Type B pancreatic cell (in vitro differentiated cells): ENCODE measurements around the gene ZNF185. TPM values are rescaled to one million over a fixed set of nuclear protein-coding genes. Genes with fewer than 3 reads are reported as not detected.

ENCODE experiments used
- DNase-seq: peaks from one replicate; pipeline ENCODE4 v3.0.0; 2021; ENCODE audit warnings: mixed read lengths; ENCODE audit not compliant: unreplicated experiment; ENCODE audit errors: extremely low spot score
- H3K27ac Mint-ChIP-seq: 2 replicates; pipeline ENCODE4 v1.8.0; 2021; ENCODE audit warnings: mild to moderate bottlenecking, mixed read lengths
- H3K27me3 Mint-ChIP-seq: 2 replicates; pipeline ENCODE4 v1.8.0; 2021; ENCODE audit warnings: mixed read lengths
- H3K36me3 Mint-ChIP-seq: 2 replicates; pipeline ENCODE4 v1.8.0; 2021; ENCODE audit warnings: mixed read lengths
- H3K4me1 Mint-ChIP-seq: one replicate; pipeline ENCODE4 v1.8.0; 2021; ENCODE audit warnings: mixed read lengths; ENCODE audit not compliant: unreplicated experiment
- H3K4me3 Mint-ChIP-seq: 2 replicates; pipeline ENCODE4 v1.8.0; 2021; ENCODE audit warnings: mild to moderate bottlenecking, mixed read lengths
- H3K9me3 Mint-ChIP-seq: 2 replicates; pipeline ENCODE4 v1.8.0; 2021; ENCODE audit warnings: mixed read lengths
- total RNA-seq: library from RNA; stranded (reverse); gene quantifications from 2 replicates; pipeline ENCODE4 v1.2.1, GENCODE V29; 2021; ENCODE audit warnings: low replicate concordance
- TF ChIP-seq, protein P1 (sequence below): fragments of 200-600 bp; sonication (generic); conservative IDR thresholded peaks from 2 replicates; pipeline ENCODE4 v1.5.0; 2021; ENCODE audit warnings: antibody characterized with exemption, mild to moderate bottlenecking

Gene ZNF185
- total RNA-seq, 1 donor from 2014 or later = 45.4 TPM

DNA sequence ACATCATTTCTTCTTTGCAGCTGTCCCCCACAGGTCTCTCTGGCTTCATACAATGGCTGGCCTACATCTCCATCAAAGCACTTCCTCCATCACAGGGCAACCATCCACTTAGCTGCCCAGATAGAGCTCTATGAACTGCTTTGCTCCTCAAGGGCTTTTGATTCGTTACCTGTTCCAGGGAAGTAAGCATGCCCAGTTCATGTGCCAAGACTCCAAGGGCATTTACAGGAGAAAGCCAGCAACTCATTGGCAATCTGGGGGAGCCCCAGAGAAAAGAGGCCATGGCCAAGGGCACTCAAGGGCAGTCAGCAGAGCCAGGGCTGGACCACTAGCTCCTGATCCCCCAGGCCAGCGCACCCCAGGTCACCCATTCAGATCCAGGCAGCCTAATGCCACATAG lies 24.5 kb upstream of the ZNF185 start:
- Mint-ChIP-seq H3K36me3 (peaks cover 15% of the 10 kb centered on the region), H3K9me3 (peaks cover 5% of the 10 kb centered on the region), H3K27ac (no peak overlapping the region), H3K4me1 (no peaks in the 10 kb centered on the region), H3K27me3 (no peaks in the 10 kb centered on the region), H3K4me3 (no peak overlapping the region)
- TF ChIP-seq, protein P1, sequence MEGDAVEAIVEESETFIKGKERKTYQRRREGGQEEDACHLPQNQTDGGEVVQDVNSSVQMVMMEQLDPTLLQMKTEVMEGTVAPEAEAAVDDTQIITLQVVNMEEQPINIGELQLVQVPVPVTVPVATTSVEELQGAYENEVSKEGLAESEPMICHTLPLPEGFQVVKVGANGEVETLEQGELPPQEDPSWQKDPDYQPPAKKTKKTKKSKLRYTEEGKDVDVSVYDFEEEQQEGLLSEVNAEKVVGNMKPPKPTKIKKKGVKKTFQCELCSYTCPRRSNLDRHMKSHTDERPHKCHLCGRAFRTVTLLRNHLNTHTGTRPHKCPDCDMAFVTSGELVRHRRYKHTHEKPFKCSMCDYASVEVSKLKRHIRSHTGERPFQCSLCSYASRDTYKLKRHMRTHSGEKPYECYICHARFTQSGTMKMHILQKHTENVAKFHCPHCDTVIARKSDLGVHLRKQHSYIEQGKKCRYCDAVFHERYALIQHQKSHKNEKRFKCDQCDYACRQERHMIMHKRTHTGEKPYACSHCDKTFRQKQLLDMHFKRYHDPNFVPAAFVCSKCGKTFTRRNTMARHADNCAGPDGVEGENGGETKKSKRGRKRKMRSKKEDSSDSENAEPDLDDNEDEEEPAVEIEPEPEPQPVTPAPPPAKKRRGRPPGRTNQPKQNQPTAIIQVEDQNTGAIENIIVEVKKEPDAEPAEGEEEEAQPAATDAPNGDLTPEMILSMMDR = no peak
- no peak for DNase-seq

DNA sequence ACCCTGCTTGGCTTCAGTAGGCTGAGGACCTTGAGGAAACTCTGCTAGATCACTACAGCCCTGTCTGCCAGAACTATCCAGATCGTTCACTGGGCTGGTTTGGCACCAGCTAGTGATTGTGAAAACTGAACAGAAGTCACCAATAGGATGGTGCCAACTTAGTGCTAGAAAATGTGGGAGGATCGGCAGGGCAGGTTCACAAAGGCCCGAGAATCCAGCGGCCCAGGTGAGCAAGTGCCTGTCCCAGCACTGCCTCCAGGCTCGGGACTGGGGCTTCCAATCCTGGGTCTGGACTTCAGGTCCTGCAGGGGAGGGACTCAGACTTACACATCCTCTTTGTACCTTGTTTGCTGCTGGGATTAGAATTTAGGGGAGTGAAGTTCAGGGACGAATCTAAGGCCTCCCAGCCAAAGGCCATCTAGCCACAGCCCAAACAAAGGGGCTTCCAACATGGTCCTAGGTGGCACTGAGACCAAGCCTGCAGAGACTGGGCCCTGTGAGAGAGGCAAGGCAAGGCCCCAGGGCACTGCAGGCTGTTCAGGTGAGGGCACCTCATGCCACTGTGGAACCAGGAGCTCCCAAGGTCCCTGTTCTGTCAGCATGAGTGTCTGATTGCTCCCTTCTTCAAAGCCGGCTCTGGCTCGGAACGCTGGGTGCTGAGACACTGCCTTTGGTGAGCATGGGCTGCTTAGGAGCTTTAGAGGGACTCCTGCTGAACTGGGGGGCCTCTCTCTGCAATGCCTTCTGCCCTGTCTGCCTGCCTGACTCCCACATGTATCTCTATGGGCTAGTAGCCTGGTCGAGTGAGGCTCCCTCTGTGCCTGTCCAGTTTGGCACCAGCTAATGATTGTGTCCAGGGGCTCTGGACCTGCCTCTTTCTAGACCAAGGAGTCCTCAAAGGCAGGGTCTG lies 20.7 kb upstream of the ZNF185 start:
- Mint-ChIP-seq H3K27me3 (no peaks in the 10 kb centered on the region), H3K9me3 (peaks cover 5% of the 10 kb centered on the region), H3K4me3 (no peak overlapping the region), H3K27ac (no peak overlapping the region), H3K4me1 (no peaks in the 10 kb centered on the region), H3K36me3 (no peaks in the 10 kb centered on the region)
- DNase-seq = no peak
- TF ChIP-seq, protein P1 = no peak

DNA sequence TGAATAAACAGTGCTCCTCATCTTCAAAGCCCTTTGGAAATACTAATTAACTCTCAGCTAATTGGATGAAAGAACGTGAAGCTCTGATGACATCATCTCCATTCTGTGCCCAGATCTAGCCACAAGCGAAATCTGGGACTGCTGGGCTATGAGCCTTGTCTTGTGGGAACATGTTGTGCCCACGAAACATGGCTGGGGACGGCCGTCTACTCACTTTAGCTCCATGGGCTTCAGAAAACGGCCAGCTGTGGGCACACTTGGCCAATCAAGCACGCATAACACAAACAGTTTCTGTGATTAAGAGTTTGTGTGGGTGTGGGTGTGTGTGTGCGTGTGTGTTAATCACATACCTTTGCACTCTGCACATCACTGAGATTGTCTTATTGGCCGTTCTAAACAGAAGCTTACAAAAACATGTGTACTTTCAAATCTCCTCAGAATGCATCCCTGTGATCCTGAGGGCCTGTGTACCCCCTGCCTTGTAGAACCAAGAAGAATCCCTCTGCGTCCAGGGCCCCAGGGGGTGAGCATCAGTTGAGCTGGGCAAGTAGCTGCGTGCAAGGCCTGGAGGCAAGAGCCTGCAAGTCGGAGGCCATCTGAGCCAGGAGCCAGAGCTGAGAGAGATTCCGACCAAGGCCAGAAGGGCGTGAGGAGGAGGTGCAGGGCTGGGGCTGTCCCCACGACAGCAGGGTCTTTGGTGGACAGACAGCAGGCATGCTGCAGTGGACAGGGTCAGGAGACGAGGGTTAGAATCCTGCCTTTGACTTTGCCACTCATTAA lies 18.7 kb upstream of the ZNF185 start:
- H3K4me3 Mint-ChIP-seq = no peak overlapping the region
- H3K9me3 Mint-ChIP-seq = peaks cover 5% of the 10 kb centered on the region
- no peak overlapping the region for H3K27ac Mint-ChIP-seq
- no peaks in the 10 kb centered on the region for H3K4me1 Mint-ChIP-seq
- H3K36me3 Mint-ChIP-seq = no peaks in the 10 kb centered on the region
- no peak for DNase-seq
- no peaks in the 10 kb centered on the region for H3K27me3 Mint-ChIP-seq
- TF ChIP-seq, protein P1 = no peak

DNA sequence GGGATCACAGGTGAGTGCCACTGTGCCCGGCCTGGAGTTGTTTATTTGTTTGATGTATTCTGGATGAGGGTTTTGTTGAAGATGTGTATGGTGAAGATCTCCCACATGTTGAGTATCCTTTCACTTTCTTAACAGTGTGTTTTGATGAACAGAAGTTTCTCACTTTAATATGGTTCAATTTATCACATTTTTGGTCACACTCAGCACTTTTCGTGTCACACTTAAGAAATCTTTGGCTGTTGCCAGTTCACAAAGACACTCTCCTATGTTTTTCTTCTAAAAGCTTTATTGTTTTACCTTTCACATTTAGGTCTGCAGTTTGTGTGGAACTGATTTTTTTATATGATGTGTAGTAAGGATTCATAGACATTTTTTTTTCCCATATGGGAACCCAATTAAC lies 16.6 kb upstream of the ZNF185 start:
- H3K36me3 Mint-ChIP-seq = no peaks in the 10 kb centered on the region
- TF ChIP-seq, protein P1 = no peak
- H3K27ac Mint-ChIP-seq = no peak overlapping the region
- no peak overlapping the region for H3K4me3 Mint-ChIP-seq
- H3K27me3 Mint-ChIP-seq = no peaks in the 10 kb centered on the region
- H3K4me1 Mint-ChIP-seq = no peaks in the 10 kb centered on the region
- DNase-seq = no peak
- H3K9me3 Mint-ChIP-seq = peaks cover 5% of the 10 kb centered on the region

DNA sequence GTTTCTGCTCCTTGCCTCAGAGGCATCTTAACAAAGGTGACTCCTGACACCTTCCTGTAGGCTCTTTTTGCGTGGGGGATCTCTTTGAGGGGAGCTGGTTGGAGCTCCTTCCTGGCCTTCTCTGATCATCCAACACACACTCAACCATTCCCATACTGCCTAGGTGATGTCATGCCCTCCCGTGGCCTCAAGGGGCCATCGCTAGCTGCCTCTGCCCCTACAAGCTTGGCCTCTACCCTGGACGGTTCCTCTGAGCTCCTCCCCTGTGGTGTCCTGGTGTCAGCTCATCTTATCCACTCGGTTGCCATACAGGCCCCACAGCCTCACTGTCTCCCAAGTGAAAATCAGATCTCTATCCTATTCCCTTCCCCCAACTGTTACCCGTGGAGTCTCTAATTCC lies 13.7 kb upstream of the ZNF185 start:
- no peaks in the 10 kb centered on the region for H3K9me3 Mint-ChIP-seq
- DNase-seq = no peak
- no peak overlapping the region for H3K4me3 Mint-ChIP-seq
- H3K27me3 Mint-ChIP-seq = no peaks in the 10 kb centered on the region
- H3K36me3 Mint-ChIP-seq = no peaks in the 10 kb centered on the region
- no peak overlapping the region for H3K27ac Mint-ChIP-seq
- no peaks in the 10 kb centered on the region for H3K4me1 Mint-ChIP-seq
- TF ChIP-seq, protein P1 = no peak
